NCI-H1694 (cell line): ENCODE results near the gene ADAM19.
A peak's percentile ranks its signal among the peaks of the same experiment; 100 is the strongest.

ENCODE experiments used
- DNase-seq: peaks from one replicate; lab custom pipeline; 2025; lab: John Stamatoyannopoulos, UW

Gene ADAM19

GRCh38 chr5:157594675-157595459 is 19.3 kb upstream of the ADAM19 start:
- no peak for DNase-seq

DNA sequence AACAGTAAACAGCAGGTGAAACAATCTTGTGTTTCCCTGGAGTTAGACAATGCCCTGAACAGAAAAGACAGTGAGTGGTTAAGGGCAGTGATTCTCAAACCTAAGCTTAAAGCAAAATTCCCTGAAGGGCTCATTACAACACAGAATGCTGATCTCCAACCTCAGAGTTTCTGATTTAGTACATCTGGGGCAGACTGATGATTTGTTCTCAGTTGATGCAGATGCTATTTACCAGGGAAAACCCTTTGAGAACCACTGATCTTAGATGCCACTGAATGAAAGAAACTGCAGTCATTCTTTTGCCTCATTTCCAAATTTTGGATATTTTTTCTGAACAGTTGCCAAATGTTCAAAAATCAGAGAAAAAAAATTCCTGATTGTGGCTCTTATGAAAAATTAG is 18.7 kb upstream of the ADAM19 start:
- no peak for DNase-seq

DNA sequence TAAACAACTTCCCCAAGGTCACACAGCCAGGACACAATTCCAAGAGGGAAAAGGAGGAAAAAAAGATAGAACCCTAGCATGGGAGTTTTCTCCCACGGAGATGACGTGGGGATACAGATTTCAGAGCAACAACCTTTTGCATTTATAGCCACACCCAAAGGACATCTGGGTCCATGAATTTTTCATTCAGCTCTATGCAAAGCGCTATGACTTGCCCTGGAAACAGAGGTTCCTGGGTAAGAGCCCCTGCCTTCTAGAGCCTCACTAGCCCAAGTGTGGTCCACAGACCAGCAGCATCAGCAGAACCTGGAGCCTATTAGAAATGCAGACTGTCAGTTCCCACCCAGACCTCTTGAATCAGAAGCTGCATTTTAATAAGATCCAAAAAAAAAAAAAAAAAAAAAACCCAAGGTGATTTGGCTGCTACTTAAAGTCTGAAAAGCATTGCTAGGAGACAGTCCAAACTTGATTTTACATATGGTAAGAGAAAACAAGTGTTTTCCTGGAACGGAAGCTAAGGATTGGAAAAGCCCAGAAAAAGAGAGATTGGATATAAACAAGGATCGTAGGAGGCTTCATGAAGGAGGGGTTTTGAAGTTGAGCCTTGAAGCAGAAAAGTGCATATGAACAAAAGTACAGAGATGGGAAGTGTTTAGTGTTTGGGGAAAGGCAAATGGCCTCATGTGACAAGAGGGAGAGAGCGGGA is 17.6 kb upstream of the ADAM19 start:
- DNase-seq = no peak

GRCh38 chr5:157592594-157592993 is 17.0 kb upstream of the ADAM19 start:
- no peak for DNase-seq

DNA sequence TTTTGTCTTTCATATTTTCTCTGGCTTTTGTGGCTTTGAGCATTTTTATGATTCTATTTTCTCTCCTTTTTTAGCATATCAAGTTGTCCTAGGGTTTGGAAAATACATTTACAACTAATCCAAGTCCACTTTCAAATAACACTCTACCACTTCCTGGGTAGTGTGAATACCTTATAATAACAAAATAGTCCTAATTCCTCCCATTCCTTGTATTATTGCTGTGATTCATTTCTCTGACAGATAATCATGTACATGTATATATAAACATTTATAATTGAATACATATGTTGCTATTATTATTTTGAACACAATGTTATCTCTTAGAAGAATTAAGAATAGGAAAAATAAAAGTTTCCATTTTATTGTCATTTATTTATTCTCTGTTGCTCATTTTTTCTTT is 14.9 kb upstream of the ADAM19 start:
- no peak for DNase-seq

DNA sequence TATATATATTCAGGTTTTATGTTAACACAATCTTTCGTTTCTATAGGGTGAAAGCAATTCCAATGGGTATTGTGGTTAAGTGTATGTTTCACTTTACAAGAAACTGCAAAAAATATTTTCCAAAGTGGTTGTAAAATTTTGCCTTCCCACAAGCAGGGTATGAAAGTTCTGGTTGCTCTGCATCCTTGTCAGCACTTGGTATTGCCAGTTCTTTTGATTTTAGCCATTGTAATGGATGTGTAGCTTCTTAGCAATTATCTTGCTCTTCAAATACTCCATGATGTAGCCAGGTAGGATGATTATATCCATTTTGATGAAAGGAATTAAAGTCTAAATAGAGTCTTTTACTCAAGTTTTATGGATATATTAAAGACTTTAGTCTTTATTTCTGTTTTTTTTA is 9.1 kb upstream of the ADAM19 start:
- no peak for DNase-seq

DNA sequence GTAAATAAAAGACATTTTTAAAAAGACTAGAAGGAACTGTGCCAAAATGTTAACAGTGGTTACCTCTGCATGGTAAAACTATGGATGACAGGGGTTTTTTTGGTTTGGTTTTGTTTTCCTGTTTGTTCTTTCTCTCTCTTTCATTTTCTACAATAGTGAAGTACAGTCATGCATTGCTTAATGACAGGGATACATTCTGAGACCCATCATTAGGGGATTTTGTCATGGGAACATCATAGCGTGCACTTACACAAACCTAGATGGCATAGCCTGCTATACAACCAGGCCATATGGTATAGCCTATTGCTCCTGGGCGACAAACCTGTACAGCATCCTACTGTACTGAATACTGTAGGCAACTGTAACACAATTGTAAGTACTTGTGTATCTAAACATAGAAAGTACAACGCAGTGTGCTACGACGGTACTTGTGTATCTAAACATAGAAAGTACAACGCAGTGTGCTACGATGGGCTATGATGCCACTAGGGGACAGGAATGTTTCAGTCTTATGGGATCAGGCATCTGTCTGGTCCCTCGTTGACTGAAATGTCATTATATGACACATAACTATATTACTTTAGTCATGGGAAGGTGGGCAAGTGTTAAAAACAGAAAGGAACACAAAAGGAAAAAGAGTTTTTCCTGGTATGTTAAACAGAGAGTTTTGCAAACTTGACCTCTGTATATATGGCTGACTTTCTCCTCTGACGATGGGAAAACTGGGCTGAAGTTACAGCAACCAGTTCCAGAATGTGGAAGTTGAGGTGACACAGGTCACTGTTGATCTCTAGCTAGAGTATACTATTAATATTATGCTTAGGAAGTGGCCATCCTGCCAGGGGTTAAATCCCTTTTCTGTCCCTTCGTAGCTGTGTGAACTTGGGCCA is 7.4 kb upstream of the ADAM19 start:
- no peak for DNase-seq

GRCh38 chr5:157581901-157582300 is 6.3 kb upstream of the ADAM19 start:
- DNase-seq = no peak

GRCh38 chr5:157578079-157578780 is 2.7 kb upstream of the ADAM19 start:
- DNase-seq = no peak

GRCh38 chr5:157576678-157577077 is 1.1 kb upstream of the ADAM19 start:
- no peak for DNase-seq

GRCh38 chr5:157574456-157575380 is 857 bp downstream of the ADAM19 start:
- no peak for DNase-seq

DNA sequence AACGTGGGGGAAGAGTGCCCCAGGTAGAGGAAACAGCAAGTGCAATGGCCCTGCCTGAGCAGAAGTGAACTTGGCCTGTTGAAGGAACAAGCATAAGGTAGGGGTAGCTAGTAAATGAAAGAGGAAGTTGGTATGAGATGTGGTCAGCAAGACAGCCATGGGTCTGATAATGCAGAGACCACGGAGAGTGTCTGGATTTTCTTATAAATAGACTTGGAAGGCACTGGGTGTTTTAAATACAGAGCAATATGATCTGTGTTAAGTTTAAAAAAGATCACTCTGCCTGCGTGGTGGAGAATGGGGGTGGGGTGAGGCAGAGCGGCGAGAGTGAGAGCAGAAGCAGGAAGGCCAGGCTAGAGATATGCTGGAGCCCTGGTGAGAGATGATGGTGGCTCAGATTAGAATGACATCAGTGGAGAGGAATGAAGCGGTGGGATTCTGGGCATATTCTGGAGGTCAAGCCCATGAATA is 4.2 kb downstream of the ADAM19 start:
- DNase-seq = no peak

DNA sequence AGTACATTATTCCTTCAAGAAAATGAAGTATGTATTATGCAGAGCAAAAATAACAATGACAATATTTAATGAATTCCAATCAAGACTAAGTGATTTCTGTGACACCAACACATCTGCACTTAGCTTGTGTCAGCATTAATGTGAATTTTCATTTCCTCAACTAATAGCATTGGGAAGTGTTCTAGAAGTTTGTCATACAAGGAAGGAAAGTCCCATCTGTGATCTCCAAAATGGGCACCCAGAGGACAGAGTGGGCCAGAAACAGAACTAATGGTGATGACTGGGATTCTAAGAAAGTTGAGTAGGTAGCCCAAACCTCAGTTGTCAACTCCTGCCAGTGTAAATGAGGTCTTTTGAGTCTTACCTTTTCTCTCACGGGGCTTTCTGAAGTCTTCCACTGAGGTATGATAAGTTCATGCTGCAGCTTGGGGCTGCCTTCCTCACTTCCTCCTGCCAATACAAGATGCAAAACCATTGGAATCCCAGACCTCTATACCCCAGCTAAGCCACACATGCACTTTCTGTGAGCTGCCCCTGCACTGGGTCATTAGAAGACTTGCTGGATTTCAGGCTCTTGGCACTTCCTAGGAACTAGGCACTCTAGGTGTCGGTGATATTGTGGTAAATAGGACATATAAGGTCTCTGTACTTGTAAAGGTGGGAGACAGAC is 4.9 kb downstream of the ADAM19 start:
- DNase-seq = no peak

DNA sequence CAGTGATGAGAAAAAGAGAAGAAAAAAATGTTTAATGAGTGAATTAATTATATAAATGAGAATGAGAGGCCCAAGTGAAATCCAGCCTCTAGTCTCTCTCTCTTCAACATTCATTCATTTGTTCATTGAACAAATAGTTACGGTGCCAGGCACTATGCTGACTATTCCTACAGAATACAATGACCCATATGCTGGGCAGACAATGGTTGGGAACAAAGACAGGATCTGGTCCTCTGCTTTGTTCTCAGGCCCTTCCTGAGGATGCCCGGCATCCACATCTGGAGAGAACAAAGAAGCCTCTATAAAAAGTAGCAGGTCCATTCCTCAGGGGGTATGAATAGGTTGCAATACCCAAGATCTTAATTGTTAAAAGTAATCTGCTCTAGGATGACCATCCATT is 6.9 kb downstream of the ADAM19 start:
- no peak for DNase-seq

GRCh38 chr5:157568222-157568621 is 7.4 kb downstream of the ADAM19 start:
- DNase-seq = no peak

DNA sequence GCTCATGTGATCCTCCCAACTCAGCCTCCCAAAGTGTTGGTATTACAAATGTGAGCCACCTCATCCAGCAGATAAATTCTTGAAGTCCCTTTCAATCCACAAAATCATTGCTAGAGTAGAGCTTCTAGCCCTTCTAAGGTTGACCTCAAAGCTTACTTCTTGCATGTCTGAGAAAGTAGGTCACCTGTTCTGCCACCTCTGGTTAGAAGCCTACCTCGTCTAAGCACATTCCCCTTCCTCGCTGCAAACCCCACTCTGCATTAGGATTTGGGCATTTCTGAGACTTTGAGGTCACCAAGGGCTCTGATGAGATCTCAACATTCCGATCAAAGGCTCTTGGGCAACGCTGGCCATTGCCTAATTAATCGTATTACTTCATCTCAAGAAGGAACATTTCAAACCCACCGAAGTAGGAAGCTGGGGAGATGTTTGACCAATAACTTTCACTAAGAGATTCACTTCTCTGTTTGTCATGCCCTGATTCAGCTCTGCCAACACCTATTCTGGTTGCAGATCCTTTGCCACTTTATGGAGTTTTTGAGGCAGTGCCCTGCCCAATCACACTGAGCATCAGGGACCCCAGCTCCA is 8.6 kb downstream of the ADAM19 start:
- no peak for DNase-seq

DNA sequence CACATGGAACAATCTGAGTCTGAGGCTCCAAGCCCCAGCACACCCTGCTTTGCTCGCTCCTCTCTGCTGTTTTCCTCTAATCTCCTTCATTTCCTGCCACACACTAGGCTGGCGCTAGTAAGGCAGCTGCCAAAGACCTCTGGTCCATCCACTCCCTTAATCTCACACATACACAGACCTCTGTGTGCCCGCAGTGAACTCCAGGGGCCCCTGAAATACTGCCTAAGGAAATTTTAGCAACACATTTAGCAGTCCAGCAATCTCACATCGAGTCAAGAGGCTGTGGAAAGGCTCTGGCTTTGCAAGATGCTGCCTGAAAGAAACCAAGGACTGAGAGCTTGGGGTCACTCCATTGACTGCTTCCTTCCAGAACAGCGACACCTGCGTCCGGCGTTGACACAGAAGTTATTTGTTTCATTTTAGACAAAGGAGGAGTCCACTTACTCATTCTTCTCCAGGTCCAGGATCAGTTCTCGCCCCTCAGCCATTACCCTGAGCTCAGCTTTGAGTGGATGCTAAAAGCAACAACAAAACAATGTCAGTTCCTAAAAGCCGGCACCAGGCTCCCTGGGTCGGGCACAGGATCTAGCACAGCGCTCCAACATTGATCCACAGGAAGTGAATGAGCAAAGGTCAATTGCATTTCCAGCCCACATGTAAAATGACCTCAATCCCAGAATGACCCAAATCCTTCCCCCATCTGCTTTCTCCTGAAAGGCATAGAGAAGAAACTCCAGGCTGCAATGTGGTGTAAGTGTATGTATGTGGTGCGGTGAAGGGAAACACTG is 11.5 kb downstream of the ADAM19 start:
- no peak for DNase-seq

GRCh38 chr5:157563373-157563928 is 12.1 kb downstream of the ADAM19 start:
- DNase-seq = no peak

GRCh38 chr5:157562111-157562581 is 13.4 kb downstream of the ADAM19 start:
- peak; percentile 70 for DNase-seq
